ENCODE results near the gene CTAG1B.
"Not testable (repeated sequence)": the region's sequence is repeated elsewhere in the genome, so short reads cannot be mapped to it uniquely, and the experiment has no call there.

The CTAG1B gene

GRCh38 chrX:154608823-154609222 is 10.3 kb downstream of the CTAG1B start:
- not testable (repeated sequence) for H3K4me3 Mint-ChIP-seq; H3K36me3 Mint-ChIP-seq (ENCODE audit: insufficient read depth); H3K27ac Mint-ChIP-seq (ENCODE audit: low read depth); H3K4me1 Mint-ChIP-seq; H3K9me3 Mint-ChIP-seq; H3K27me3 Mint-ChIP-seq; ATAC-seq (replicated peaks; ENCODE audit: extremely low read depth, poor library complexity, severe bottlenecking); DNase-seq (ENCODE audit: low spot score in 2 of 2)

DNA sequence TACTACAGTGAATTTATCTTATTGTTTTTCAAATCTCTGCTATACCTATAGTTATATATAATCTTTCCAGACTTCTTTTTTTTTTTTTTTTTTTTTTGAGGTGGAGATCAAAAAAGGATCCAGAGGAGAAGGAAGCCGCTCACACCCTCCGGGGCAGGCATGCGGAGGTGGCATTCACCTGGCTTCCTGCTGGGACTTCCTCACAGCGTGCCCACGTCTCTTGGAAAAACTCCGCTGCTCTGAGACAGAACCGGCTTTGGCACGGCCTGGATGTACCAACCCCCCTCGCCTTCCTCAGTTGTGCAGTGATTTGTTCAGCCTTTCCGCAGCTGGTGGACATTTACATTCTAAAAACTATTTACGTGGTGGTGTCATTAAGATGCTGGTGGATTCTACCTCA is 11.1 kb downstream of the CTAG1B start:
- not testable (repeated sequence) for H3K27ac Mint-ChIP-seq (ENCODE audit: low read depth); H3K9me3 Mint-ChIP-seq

DNA sequence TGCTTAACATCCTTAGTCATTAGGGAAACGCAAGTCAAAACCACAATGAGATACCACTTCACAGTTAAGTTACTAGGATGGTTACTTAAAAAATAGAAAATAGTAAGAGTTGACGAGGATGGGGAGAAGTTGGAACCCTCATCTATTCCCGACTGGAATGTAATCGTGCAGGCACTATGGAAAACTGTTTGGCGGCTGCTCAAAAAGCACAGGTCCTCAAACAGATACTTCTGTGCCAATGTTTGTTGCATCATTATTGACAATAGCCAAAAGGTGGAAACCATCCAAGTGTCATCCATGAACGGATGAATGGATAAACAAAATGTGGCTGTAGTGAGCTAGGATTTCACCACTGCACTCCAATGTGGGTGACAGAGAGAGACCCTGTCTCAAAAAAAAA is 11.7 kb downstream of the CTAG1B start:
- Mint-ChIP-seq H3K4me3 (no peak overlapping the region), H3K27ac (ENCODE audit: low read depth) (no peak overlapping the region), H3K9me3 (no peaks in the 10 kb centered on the region), H3K4me1 (peaks cover 7% of the 10 kb centered on the region), H3K36me3 (ENCODE audit: insufficient read depth) (no peaks in the 10 kb centered on the region), H3K27me3 (no peaks in the 10 kb centered on the region)
- ATAC-seq (replicated peaks; ENCODE audit: extremely low read depth, poor library complexity, severe bottlenecking), result no peak
- no peak for DNase-seq (ENCODE audit: low spot score in 2 of 2)

More for the DNA sequence above, 11.1 kb downstream of the CTAG1B start:
- ATAC-seq (replicated peaks; ENCODE audit: extremely low read depth, poor library complexity, severe bottlenecking); DNase-seq (ENCODE audit: low spot score in 2 of 2); H3K36me3 Mint-ChIP-seq (ENCODE audit: insufficient read depth); H3K4me1 Mint-ChIP-seq; H3K27me3 Mint-ChIP-seq; H3K4me3 Mint-ChIP-seq: not testable (repeated sequence)

GRCh38 chrX:154605566-154605965 is 13.5 kb downstream of the CTAG1B start:
- Mint-ChIP-seq H3K27ac (ENCODE audit: low read depth) (no peak overlapping the region), H3K36me3 (ENCODE audit: insufficient read depth) (no peaks in the 10 kb centered on the region), H3K27me3 (no peaks in the 10 kb centered on the region), H3K4me1 (peaks cover 7% of the 10 kb centered on the region), H3K4me3 (no peak overlapping the region), H3K9me3 (no peaks in the 10 kb centered on the region)
- no peak for ATAC-seq (replicated peaks; ENCODE audit: extremely low read depth, poor library complexity, severe bottlenecking)
- no peak for DNase-seq (ENCODE audit: low spot score in 2 of 2)

DNA sequence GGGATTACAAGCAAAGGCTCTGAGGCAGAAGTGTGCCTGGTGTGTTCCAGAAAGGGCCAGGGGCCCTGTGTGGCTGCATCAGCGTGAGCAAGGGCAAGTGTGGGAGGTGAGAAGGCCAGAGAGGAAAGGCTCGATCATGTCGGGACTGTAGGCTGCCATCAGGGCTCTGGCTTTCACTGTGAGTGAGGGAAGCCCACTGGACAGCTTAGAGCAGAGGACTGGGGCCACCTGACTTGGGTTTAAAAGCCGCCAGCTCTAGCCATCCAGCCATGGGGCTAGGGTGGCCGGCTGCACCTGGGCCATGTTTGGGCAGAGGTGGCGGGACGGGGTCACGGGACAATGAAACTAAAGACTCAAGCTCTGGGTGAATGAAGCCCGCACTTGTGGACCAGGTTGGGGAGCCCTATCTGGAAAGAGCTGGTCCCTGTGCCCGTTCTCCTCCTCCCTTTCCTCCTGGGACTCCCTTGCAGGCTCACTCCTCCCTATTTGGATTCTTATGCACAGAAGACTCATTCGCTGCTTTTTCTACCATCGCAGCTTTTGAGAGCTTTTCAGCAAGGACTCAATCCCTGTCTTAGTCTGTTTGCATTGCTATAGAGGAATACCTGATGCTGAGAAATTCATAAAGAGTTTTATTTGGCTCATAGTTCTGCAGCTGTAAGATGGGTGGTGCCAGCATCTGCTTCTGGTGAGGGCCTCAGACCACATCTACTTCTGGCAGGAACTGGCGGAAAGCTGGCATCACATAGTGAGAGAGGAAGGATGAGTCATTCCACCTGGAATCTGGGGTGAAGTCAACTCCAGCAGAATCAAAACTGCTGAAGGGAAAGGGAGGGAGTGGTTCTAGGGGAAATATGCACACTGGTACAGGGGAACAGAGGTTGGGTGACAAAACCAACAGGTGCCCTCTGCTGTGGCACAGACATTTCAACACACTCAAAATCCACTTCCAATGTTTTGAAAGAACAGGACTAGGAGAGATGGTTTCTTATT is 15.3 kb downstream of the CTAG1B start:
- H3K36me3 Mint-ChIP-seq (ENCODE audit: insufficient read depth), result no peaks in the 10 kb centered on the region
- H3K4me3 Mint-ChIP-seq, result no peak overlapping the region
- ATAC-seq (replicated peaks; ENCODE audit: extremely low read depth, poor library complexity, severe bottlenecking), result no peak
- peaks cover 7% of the 10 kb centered on the region for H3K4me1 Mint-ChIP-seq
- no peaks in the 10 kb centered on the region for H3K9me3 Mint-ChIP-seq
- DNase-seq (ENCODE audit: low spot score in 2 of 2), result no peak
- H3K27me3 Mint-ChIP-seq, result no peaks in the 10 kb centered on the region
- H3K27ac Mint-ChIP-seq (ENCODE audit: low read depth), result no peak overlapping the region

DNA sequence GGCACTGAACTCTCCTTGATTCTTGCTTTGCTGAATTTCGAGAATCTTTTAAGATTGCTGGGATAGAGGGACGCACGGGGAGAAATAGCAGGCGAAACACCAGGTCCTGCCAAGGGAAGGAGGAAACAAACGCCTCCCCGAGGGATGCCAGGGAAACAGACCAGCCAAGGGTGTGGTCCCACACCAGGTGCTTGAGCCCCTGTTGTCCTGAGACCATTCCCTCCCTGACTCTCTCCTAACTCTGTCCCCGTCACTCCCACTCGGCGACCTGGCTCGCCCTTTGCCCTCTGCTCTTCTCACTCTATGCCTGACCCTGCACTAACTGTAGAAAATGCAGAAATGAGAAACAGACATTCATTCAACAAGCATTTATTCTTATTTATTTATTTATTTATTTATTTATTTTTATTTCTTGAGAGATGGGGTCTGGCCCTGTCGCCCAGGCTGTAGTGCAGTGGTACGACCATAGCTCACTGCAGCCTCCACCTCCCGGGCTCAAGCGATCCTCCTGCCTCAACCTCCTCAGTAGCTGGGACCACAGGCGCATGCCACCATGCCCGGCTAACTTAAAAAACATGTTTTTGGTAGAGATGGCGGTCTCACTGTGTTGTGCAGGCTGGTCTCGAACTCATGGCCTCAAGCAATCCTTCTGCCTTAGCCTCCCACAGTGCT is 16.2 kb downstream of the CTAG1B start:
- no peak overlapping the region for H3K27ac Mint-ChIP-seq (ENCODE audit: low read depth)
- H3K4me1 Mint-ChIP-seq, result peaks cover 7% of the 10 kb centered on the region

GRCh38 chrX:154602226-154602625 is 16.9 kb downstream of the CTAG1B start:
- Mint-ChIP-seq H3K27me3 (no peaks in the 10 kb centered on the region), H3K4me3 (no peak overlapping the region), H3K27ac (ENCODE audit: low read depth) (no peak overlapping the region), H3K36me3 (ENCODE audit: insufficient read depth) (no peaks in the 10 kb centered on the region), H3K4me1 (peaks cover 7% of the 10 kb centered on the region), H3K9me3 (no peaks in the 10 kb centered on the region)
- ATAC-seq (replicated peaks; ENCODE audit: extremely low read depth, poor library complexity, severe bottlenecking) (no peak), DNase-seq (ENCODE audit: low spot score in 2 of 2) (no peak)

More for the DNA sequence above, 16.2 kb downstream of the CTAG1B start:
- ATAC-seq (replicated peaks; ENCODE audit: extremely low read depth, poor library complexity, severe bottlenecking) (no peak), DNase-seq (ENCODE audit: low spot score in 2 of 2) (no peak)
- Mint-ChIP-seq H3K36me3 (ENCODE audit: insufficient read depth) (no peaks in the 10 kb centered on the region), H3K9me3 (no peaks in the 10 kb centered on the region), H3K4me3 (no peak overlapping the region), H3K27me3 (no peaks in the 10 kb centered on the region)

DNA sequence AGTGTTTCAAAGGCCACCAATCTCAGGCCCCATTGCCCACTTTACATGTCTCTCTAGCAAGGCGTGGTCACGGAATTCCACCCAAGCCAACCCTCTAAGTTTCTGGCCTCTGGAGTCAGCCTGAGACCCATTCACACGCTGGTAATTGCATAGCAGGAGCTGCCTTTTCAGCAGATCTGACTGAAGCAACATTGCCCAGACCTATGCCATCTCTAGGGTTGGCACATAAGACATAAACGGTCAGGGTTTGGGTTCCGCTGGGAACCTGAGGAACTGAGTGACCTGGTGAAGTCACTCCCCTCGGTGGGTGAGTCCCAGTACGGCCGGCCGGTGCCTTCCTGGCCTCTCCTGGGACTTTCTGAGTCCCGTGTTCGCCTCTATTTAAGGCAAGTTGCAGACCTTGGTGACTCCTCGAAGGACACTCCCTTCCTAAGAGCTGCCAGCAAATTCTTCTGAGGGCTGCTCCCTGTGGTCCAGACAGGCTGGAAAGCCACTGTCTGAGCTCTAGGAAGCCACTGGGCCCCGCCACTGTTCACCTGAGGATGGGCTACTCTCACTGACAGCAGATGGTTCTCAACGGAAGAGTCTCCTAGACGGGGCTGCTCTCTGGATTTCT is 18.2 kb downstream of the CTAG1B start:
- DNase-seq (ENCODE audit: low spot score in 2 of 2) (no peak), ATAC-seq (replicated peaks; ENCODE audit: extremely low read depth, poor library complexity, severe bottlenecking) (no peak)
- Mint-ChIP-seq H3K4me3 (no peak overlapping the region), H3K27me3 (no peaks in the 10 kb centered on the region), H3K9me3 (no peaks in the 10 kb centered on the region), H3K27ac (ENCODE audit: low read depth) (no peak overlapping the region), H3K4me1 (peaks cover under 1% of the 10 kb centered on the region), H3K36me3 (ENCODE audit: insufficient read depth) (no peaks in the 10 kb centered on the region)

DNA sequence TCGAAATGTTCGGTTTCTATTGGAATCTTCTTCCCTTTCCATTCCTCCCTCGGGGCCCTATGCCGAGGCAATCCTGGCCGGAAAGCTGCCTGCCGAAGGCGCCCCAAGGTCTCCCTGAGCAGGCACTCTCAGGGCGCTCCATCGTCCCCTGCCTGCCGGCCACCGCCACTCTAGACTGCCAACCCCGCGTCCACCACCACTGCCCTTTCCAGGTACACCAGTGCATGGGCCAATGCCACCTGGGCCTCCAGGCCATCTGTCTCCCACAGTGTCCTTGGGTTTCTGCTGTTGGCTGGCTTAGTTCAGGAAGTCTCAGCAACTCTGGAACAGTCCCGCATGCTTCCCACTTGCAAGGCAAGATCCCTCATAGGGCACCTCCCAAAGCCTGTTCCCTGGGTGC is 19.6 kb downstream of the CTAG1B start:
- ATAC-seq (replicated peaks; ENCODE audit: extremely low read depth, poor library complexity, severe bottlenecking), result no peak
- Mint-ChIP-seq H3K4me1 (peaks cover 8% of the 10 kb centered on the region), H3K4me3 (no peak overlapping the region), H3K27me3 (no peaks in the 10 kb centered on the region), H3K36me3 (ENCODE audit: insufficient read depth) (peaks cover 2% of the 10 kb centered on the region), H3K9me3 (no peaks in the 10 kb centered on the region), H3K27ac (ENCODE audit: low read depth) (no peak overlapping the region)
- no peak for DNase-seq (ENCODE audit: low spot score in 2 of 2)

DNA sequence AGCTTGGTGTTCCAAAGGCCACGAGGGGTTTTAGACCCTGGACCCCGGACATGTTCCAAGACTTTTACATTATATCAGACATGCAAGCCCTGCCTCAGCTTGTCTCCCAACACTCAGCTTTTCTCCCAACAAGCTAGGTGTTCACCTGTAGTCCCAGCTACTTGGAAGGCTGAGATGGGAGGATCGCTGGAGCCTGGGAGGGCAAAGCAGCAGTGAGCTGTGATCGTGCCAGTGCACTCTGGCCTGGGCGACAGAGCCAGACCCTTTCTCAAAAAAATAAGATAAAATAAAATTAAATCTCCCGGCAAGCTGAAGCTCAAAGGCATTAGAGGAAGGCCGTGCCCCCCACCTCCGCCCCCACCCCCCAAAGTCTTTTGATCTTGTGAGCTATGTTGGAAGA is 20.4 kb downstream of the CTAG1B start:
- ATAC-seq (replicated peaks; ENCODE audit: extremely low read depth, poor library complexity, severe bottlenecking) (no peak), DNase-seq (ENCODE audit: low spot score in 2 of 2) (no peak)
- Mint-ChIP-seq H3K4me3 (no peak overlapping the region), H3K36me3 (ENCODE audit: insufficient read depth) (peaks cover 2% of the 10 kb centered on the region), H3K27ac (ENCODE audit: low read depth) (no peak overlapping the region), H3K4me1 (peaks cover 8% of the 10 kb centered on the region), H3K27me3 (no peaks in the 10 kb centered on the region), H3K9me3 (no peaks in the 10 kb centered on the region)

- Mint-ChIP-seq H3K4me3 (no peak overlapping the region), H3K27ac (ENCODE audit: low read depth) (no peak overlapping the region), H3K4me1 (peaks cover 8% of the 10 kb centered on the region), H3K36me3 (ENCODE audit: insufficient read depth) (peaks cover 2% of the 10 kb centered on the region), H3K27me3 (no peaks in the 10 kb centered on the region), H3K9me3 (no peaks in the 10 kb centered on the region)
- DNase-seq (ENCODE audit: low spot score in 2 of 2) (no peak), ATAC-seq (replicated peaks; ENCODE audit: extremely low read depth, poor library complexity, severe bottlenecking) (no peak)
Measured at GRCh38 chrX:154597221-154597620, 21.9 kb downstream of the CTAG1B start.

DNA sequence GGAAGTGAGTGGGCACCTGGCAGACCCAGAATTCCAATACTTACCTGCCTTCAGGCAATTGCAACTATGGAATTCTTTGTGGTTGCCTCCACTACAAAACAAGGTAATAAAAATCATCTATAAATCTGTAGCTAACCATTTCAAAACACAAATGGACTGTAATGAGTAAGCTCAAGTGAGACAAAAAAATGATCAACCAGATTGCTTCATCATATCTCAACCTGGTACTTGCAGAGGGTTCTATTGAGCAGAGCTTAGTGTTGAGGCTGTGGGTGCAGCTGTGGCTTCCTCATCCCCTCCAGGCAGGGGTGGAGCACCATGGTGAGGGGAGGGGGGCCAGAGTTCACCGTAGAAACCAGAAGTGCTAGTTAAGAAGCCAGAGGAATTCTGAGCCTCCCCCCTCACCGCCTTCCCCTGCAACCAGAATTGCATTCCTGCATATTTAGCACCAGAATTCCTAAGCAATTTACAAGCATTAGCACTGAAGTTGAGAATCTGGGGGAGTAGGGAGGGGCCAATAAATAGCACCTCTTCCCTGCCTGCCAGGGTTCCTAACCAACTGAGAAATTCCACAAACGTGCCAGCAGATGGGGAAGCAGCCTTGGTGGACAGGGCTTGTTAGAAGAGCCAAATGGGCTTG is 22.7 kb downstream of the CTAG1B start:
- DNase-seq (ENCODE audit: low spot score in 2 of 2), result no peak

More for the DNA sequence above, 22.7 kb downstream of the CTAG1B start:
- Mint-ChIP-seq H3K9me3 (no peaks in the 10 kb centered on the region), H3K27me3 (no peaks in the 10 kb centered on the region), H3K4me1 (peaks cover 8% of the 10 kb centered on the region), H3K4me3 (no peak overlapping the region), H3K36me3 (ENCODE audit: insufficient read depth) (peaks cover 2% of the 10 kb centered on the region), H3K27ac (ENCODE audit: low read depth) (no peak overlapping the region)
- peak; percentile 54 for ATAC-seq (replicated peaks; ENCODE audit: extremely low read depth, poor library complexity, severe bottlenecking)

Measured in central memory CD8-positive, alpha-beta T cell (primary cell).